Measurements from ENCODE around the gene IRF2. TPM values are rescaled to one million over a fixed set of nuclear protein-coding genes. Genes with fewer than 3 reads are reported as not detected.

The IRF2 gene
- total and polyA plus RNA-seq, 12 donors, result 9.3 to 41.4 (median 28.6) TPM

DNA sequence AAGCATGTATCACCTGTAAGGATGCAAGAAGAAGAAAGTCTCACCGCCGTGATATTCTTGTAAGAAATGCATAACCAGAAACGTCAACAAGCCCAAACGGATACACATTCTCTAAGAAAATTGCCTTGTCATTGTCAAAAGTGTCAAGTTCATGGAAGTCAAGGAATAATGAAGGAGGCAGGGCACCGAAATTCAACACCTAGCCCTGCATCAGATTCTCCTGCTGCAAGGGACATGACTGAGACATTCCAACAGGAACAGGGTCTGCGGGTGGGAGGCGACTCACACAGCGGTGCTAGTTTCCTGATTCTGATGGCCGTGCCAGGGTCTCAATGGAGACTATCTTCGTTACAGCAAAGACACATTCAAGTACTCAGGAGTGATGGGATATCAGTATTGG is 26.7 kb downstream of the IRF2 start:
- Histone ChIP-seq H3K9me3 (no peaks in the 10 kb centered on the region), H3K36me3 (peaks cover 0 to 13% (median 0%) of the 10 kb centered on the region in 9 donors), H3K27me3 (no peaks in the 10 kb centered on the region), H3K4me3 (peak overlapping the region in 1 of 10 donors; percentile 52), H3K4me1 (peaks cover 20 to 100% (median 95%) of the 10 kb centered on the region in 9 donors), H3K27ac (peak overlapping the region in 9 of 10 donors; percentile 26 to 89 (median 80))
- TF ChIP-seq, protein P1, sequence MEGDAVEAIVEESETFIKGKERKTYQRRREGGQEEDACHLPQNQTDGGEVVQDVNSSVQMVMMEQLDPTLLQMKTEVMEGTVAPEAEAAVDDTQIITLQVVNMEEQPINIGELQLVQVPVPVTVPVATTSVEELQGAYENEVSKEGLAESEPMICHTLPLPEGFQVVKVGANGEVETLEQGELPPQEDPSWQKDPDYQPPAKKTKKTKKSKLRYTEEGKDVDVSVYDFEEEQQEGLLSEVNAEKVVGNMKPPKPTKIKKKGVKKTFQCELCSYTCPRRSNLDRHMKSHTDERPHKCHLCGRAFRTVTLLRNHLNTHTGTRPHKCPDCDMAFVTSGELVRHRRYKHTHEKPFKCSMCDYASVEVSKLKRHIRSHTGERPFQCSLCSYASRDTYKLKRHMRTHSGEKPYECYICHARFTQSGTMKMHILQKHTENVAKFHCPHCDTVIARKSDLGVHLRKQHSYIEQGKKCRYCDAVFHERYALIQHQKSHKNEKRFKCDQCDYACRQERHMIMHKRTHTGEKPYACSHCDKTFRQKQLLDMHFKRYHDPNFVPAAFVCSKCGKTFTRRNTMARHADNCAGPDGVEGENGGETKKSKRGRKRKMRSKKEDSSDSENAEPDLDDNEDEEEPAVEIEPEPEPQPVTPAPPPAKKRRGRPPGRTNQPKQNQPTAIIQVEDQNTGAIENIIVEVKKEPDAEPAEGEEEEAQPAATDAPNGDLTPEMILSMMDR (IDR thresholded peaks at IDR 0.05), result no peak
- WGBS, 2 donors, result 52 to 61% methylated on average over 10 of the region's 10 CpGs
- DNase-seq (no peak), ATAC-seq (no peak)
- intact Hi-C loops (cut with DNase I), result no loop called here

DNA sequence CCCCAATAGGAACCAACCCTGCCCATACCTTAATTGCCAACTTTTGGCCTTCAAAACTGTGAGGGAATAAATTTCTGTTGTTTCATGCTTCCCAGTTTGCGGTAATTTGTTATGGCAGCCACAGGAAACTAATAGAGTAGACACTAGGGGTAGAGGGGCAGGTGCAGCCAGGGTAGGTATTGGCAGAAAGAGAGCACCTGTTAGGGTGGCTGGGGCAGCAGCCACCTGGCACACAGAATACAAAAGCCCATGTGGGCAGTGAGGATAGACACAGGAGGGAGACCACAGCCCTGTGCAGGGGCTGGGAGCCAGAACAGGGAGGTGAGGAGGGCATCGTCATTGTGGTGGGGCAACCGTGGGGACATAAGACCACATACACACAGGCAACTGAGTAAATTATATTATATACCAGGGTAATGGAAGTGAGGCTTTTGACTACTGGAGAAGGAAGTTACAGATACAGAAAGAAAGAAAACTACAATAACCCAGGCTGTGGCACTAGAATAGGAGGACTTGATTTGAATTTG is 28.2 kb downstream of the IRF2 start:
- 93 to 95% methylated on average over 3 of the region's 3 CpGs for WGBS, 2 donors
- peak overlapping the region in 3 of 10 donors; percentile 15 to 89 (median 89) for H3K27ac ChIP-seq
- H3K36me3 ChIP-seq, result peaks cover 0 to 6% (median 0%) of the 10 kb centered on the region in 9 donors
- H3K4me1 ChIP-seq, result peaks cover 29 to 100% (median 95%) of the 10 kb centered on the region in 9 donors
- H3K27me3 ChIP-seq, result no peaks in the 10 kb centered on the region
- no peak overlapping the region for H3K4me3 ChIP-seq
- DNase-seq (no peak), ATAC-seq (no peak)
- TF ChIP-seq, protein P1 (IDR thresholded peaks at IDR 0.05), result no peak
- no peaks in the 10 kb centered on the region for H3K9me3 ChIP-seq
- intact Hi-C loops (cut with DNase I), result no loop called here

DNA sequence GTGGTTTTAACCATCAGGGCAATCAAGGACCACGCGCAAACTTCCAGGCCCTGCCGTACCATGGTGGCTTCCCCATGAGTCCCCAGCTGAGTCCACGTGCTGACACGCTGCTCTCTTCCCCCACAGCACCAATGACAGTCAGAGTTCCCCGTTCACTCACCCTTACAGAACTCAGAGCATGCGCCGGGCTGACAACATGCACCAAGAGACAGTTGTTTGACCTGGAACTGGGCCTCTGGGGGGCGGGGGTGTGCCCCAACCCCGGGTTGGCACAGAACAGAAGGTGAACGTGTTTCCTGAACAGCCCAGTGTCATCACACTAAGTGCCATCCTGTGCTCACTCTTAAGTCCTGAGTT is 29.4 kb downstream of the IRF2 start:
- TF ChIP-seq, protein P1 (IDR thresholded peaks at IDR 0.05), result no peak
- Histone ChIP-seq H3K36me3 (peaks cover 0 to 6% (median 0%) of the 10 kb centered on the region in 9 donors), H3K9me3 (no peaks in the 10 kb centered on the region), H3K4me1 (peaks cover 31 to 100% (median 95%) of the 10 kb centered on the region in 9 donors), H3K4me3 (no peak overlapping the region), H3K27ac (peak overlapping the region in 3 of 10 donors; percentile 16 to 89 (median 31)), H3K27me3 (no peaks in the 10 kb centered on the region)
- DNase-seq (no peak), ATAC-seq (peak in 1 of 8 donors; percentile 19)
- 80 to 81% methylated on average over 11 of the region's 11 CpGs for WGBS, 2 donors
- intact Hi-C loops (cut with DNase I), result loop anchor here in 1 of 10 donors (1.0 kb wide), 1 partner anchor 12 kb away; no protein-coding TSS in a partner anchor

DNA sequence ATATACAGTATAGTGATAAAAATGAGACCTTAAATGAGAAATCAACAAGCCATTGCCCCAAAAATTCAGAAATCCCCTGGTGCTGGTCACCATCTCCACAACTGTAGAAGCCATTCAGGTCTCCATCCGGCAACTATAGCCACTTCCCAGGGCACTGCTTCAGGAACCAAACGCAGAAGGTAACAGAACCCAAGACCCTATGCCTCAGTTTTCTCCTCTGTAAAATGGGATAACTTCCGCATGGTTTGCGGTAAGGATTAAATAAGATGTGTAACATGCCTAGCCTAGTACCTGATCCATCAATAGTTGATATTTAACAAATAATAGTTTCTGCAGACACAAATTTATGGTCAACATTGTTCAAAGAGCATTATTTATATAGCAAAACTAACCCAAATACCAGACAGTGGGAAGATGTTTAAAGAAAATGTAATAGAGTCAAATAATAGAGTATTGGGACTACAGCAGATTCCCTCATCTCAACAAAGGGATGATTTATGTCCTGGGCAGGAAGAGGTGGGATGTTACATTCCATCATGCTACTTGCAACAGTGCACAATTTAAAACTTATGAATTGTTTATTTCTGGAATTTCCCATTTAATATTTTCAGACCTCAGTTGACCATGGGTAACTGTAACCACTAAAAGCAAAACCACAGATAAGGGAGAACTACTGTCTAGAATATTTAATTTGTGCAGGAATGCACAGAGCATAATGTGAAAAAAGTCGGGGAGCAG is 30.0 kb downstream of the IRF2 start:
- Histone ChIP-seq H3K4me3 (no peak overlapping the region), H3K36me3 (peaks cover 0 to under 1% (median 0%) of the 10 kb centered on the region in 9 donors), H3K27ac (peak overlapping the region in 3 of 10 donors; percentile 15 to 31 (median 16)), H3K4me1 (peaks cover 31 to 100% (median 95%) of the 10 kb centered on the region in 9 donors), H3K9me3 (no peaks in the 10 kb centered on the region), H3K27me3 (no peaks in the 10 kb centered on the region)
- ATAC-seq (no peak), DNase-seq (no peak)
- whole genome bisulfite sequencing, 2 donors, result 95 to 97% methylated on average over 5 of the region's 5 CpGs
- TF ChIP-seq, protein P1 (IDR thresholded peaks at IDR 0.05), result no peak
- intact Hi-C loops (cut with DNase I), result loop anchor here in 1 of 10 donors (1.0 kb wide), 1 partner anchor 13 kb away; no protein-coding TSS in a partner anchor
